SIG-M5 (cell line): ENCODE results near the gene RCAN3.
"Not testable (repeated sequence)": the region's sequence is repeated elsewhere in the genome, so short reads cannot be mapped to it uniquely, and the experiment has no call there.

ENCODE experiments used
- DNase-seq: peaks from one replicate; lab custom pipeline; 2025; lab: John Stamatoyannopoulos, UW

The RCAN3 gene

GRCh38 chr1:24486331-24487065 is 16.1 kb upstream of the RCAN3 start:
- no peak for DNase-seq

GRCh38 chr1:24487455-24487854 is 15.2 kb upstream of the RCAN3 start:
- DNase-seq: no peak

GRCh38 chr1:24488159-24488558 is 14.5 kb upstream of the RCAN3 start:
- not testable (repeated sequence) for DNase-seq

GRCh38 chr1:24489674-24490073 is 13.0 kb upstream of the RCAN3 start:
- no peak for DNase-seq

GRCh38 chr1:24490101-24490781 is 12.4 kb upstream of the RCAN3 start:
- no peak for DNase-seq

GRCh38 chr1:24491577-24492360 is 10.9 kb upstream of the RCAN3 start:
- DNase-seq: no peak

GRCh38 chr1:24492935-24493334 is 9.7 kb upstream of the RCAN3 start:
- not testable (repeated sequence) for DNase-seq

GRCh38 chr1:24493785-24494184 is 8.9 kb upstream of the RCAN3 start:
- no peak for DNase-seq

GRCh38 chr1:24498589-24498988 is 4.0 kb upstream of the RCAN3 start:
- DNase-seq: no peak

- DNase-seq: no peak
Measured at GRCh38 chr1:24500448-24501048, 2.1 kb upstream of the RCAN3 start.

GRCh38 chr1:24501371-24502064 is 1.1 kb upstream of the RCAN3 start:
- no peak for DNase-seq

- DNase-seq: no peak
Measured at GRCh38 chr1:24502065-24502708, 449 bp upstream of the RCAN3 start.

- no peak for DNase-seq
Measured at GRCh38 chr1:24503059-24503751, 569 bp downstream of the RCAN3 start.

GRCh38 chr1:24503870-24504523 is 1.4 kb downstream of the RCAN3 start:
- no peak for DNase-seq

- DNase-seq: no peak
Measured at GRCh38 chr1:24504560-24504959, 1.9 kb downstream of the RCAN3 start.

GRCh38 chr1:24505816-24506215 is 3.2 kb downstream of the RCAN3 start:
- no peak for DNase-seq

- no peak for DNase-seq
Measured at GRCh38 chr1:24506691-24507381, 4.2 kb downstream of the RCAN3 start.

- DNase-seq: no peak
Measured at GRCh38 chr1:24507405-24507804, 4.8 kb downstream of the RCAN3 start.

- no peak for DNase-seq
Measured at GRCh38 chr1:24508911-24509310, 6.3 kb downstream of the RCAN3 start.

- DNase-seq: no peak
Measured at GRCh38 chr1:24513706-24514105, 11.1 kb downstream of the RCAN3 start.
